Panc1 (cell line): ENCODE measurements around the gene IGFBP3. TPM values are rescaled to one million over a fixed set of nuclear protein-coding genes. Genes with fewer than 3 reads are reported as not detected.

ENCODE experiments used
- ATAC-seq: fragments of 200-7000 bp; cut with Tn5 transposase; 2 replicates; pipeline ENCODE4 v1.9.1; 2020; ENCODE audit warnings: mild to moderate bottlenecking, moderate library complexity
- BruUV-seq: library from RNA; stranded (reverse); fragments of 400-500 nt; replicated peaks from 2 replicates; lab custom pipeline; 2021; lab: Mats Ljungman, UMichigan
- CTCF ChIA-PET: fragments of 300-600 bp; sonication (Branson Sonifier 250); formaldehyde crosslinking; loops from one replicate; lab custom pipeline; 2022; ENCODE audit warnings: antibody characterized with exemption; lab: Charles Lee
- POLR2A ChIA-PET: fragments of 300-600 bp; sonication (Branson Sonifier 250); formaldehyde crosslinking; loops from one replicate; lab custom pipeline; 2022; ENCODE audit warnings: antibody characterized with exemption; lab: Charles Lee
- DNase-seq: peaks from one replicate; pipeline ENCODE4 v3.0.0-alpha.2; 2010; ENCODE audit warnings: low read depth, low spot score
- H3K27ac ChIP-seq: 2 replicates; pipeline ENCODE4 v1.5.1; 2011; ENCODE audit warnings: mild to moderate bottlenecking, low read length, inconsistent platforms
- H3K27me3 ChIP-seq: fragments of 200-500 bp; sonication (Bioruptor generic); 2 replicates; pipeline ENCODE4 v1.6.0; 2014; ENCODE audit warnings: low read length, inconsistent platforms; ENCODE audit not compliant: control insufficient read depth, insufficient read depth
- H3K36me3 ChIP-seq: fragments of 200-500 bp; sonication (Bioruptor generic); 2 replicates; pipeline ENCODE4 v1.5.1; 2014; ENCODE audit warnings: inconsistent platforms, mild to moderate bottlenecking, low read length, moderate library complexity; ENCODE audit not compliant: control insufficient read depth, insufficient read depth
- H3K4me1 ChIP-seq: 2 replicates; pipeline ENCODE4 v1.5.1; 2011; ENCODE audit warnings: inconsistent platforms, mild to moderate bottlenecking, low read length, moderate library complexity; ENCODE audit not compliant: control insufficient read depth, insufficient read depth
- H3K4me3 ChIP-seq, 2 experiments: 2 replicates each; pipeline ENCODE4 v1.5.1; 2011 to 2012; ENCODE audit warnings: low read depth in 2 of 2, low read length in 2 of 2, mild to moderate bottlenecking in 2 of 2, inconsistent platforms in 1 of 2, moderate library complexity in 1 of 2
- H3K9me3 ChIP-seq: fragments of 200-500 bp; sonication (Bioruptor generic); 2 replicates; pipeline ENCODE4 v1.5.1; 2014; ENCODE audit warnings: low read depth, mild to moderate bottlenecking, inconsistent platforms, low read length, moderate library complexity; ENCODE audit not compliant: control insufficient read depth, insufficient read depth
- POLR2AphosphoS5 ChIP-seq: IDR thresholded peaks from 2 replicates; pipeline ENCODE4 v1.6.1; 2012; ENCODE audit warnings: mild to moderate bottlenecking, low read depth, low read length, moderate library complexity
- SIN3A ChIP-seq: IDR thresholded peaks from 2 replicates; pipeline ENCODE4 v1.6.1; 2012; ENCODE audit warnings: low read depth, mild to moderate bottlenecking, low read length, moderate library complexity, borderline replicate concordance; ENCODE audit not compliant: insufficient read depth
- TCF7L2 ChIP-seq: IDR thresholded peaks from 2 replicates; pipeline ENCODE4 v1.6.1; 2011; ENCODE audit warnings: mild to moderate bottlenecking, low read depth, low read length, inconsistent platforms
- in situ Hi-C: cut with HindIII; loops from 2 replicates; pipeline ENCODE4 v1.10.0; 2016; ENCODE audit warnings: low sequenced_read_pairs, low pct_unique_long_range_greater_than_20kb
- intact Hi-C: fragments of 100-400 bp; cut with micrococcal nuclease; formaldehyde crosslinking; loops from one replicate; pipeline ENCODE4 v1.10.0; 2022; ENCODE audit not compliant: unreplicated experiment
- total RNA-seq: library from RNA; stranded (reverse); gene quantifications from one replicate; pipeline ENCODE4 v1.2.1, GENCODE V29; 2021; ENCODE audit not compliant: unreplicated experiment
- TF ChIP-seq, protein P1 (sequence below), 2 experiments: IDR thresholded peaks; 2 replicates each; pipeline ENCODE4 v1.6.1; 2011 to 2012; ENCODE audit warnings: low read depth in 2 of 2, control low read depth in 1 of 2, low read length in 1 of 2, mild to moderate bottlenecking in 1 of 2, moderate library complexity in 1 of 2; ENCODE audit not compliant: insufficient read depth in 1 of 2
- TF ChIP-seq, protein P2 (sequence below): fragments of 450-650 bp; IDR thresholded peaks from 2 replicates; pipeline ENCODE4 v1.5.1; 2017; ENCODE audit warnings: mild to moderate bottlenecking

The IGFBP3 gene
- total RNA-seq, 1 experiment from 2014 or later = 6.0 TPM

DNA sequence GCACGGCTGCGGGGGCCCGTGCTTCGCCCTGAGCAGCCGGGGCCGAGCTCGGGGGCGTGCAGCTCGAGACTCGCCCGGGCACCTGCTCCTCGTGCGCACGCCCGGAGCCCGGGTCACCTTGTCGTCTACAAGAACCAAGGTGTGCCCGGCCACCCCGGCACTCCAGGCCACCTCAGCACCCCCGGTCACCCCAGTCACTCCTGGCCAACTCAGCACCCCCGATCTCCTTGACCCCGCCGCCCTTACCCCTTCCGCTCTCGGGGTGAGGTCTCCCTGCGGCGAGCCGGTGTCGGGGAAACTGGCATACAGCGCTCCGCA is 268 bp upstream of the IGFBP3 start:
- Histone ChIP-seq H3K4me1 (peaks cover 14% of the 10 kb centered on the region; the same call in 1 of the 2 replicates), H3K27me3 (peaks cover 13% of the 10 kb centered on the region), H3K9me3 (no peaks in the 10 kb centered on the region), H3K27ac (no peak overlapping the region), H3K4me3 (peak overlapping the region in 1 of 2 experiments; percentile 38; a peak in 1 of 4 replicates), H3K36me3 (no peaks in the 10 kb centered on the region)
- no TSS peak for BruUV-seq
- DNase-seq (no peak), ATAC-seq (no peak)
- POLR2A ChIA-PET = no interaction called here
- TF ChIP-seq TCF7L2 (no peak), SIN3A (no peak), POLR2AphosphoS5 (no peak)
- TF ChIP-seq, protein P1, sequence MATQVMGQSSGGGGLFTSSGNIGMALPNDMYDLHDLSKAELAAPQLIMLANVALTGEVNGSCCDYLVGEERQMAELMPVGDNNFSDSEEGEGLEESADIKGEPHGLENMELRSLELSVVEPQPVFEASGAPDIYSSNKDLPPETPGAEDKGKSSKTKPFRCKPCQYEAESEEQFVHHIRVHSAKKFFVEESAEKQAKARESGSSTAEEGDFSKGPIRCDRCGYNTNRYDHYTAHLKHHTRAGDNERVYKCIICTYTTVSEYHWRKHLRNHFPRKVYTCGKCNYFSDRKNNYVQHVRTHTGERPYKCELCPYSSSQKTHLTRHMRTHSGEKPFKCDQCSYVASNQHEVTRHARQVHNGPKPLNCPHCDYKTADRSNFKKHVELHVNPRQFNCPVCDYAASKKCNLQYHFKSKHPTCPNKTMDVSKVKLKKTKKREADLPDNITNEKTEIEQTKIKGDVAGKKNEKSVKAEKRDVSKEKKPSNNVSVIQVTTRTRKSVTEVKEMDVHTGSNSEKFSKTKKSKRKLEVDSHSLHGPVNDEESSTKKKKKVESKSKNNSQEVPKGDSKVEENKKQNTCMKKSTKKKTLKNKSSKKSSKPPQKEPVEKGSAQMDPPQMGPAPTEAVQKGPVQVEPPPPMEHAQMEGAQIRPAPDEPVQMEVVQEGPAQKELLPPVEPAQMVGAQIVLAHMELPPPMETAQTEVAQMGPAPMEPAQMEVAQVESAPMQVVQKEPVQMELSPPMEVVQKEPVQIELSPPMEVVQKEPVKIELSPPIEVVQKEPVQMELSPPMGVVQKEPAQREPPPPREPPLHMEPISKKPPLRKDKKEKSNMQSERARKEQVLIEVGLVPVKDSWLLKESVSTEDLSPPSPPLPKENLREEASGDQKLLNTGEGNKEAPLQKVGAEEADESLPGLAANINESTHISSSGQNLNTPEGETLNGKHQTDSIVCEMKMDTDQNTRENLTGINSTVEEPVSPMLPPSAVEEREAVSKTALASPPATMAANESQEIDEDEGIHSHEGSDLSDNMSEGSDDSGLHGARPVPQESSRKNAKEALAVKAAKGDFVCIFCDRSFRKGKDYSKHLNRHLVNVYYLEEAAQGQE (IDR thresholded peaks at IDR 0.05; ENCODE audit: insufficient read depth in 1 of 2, low read depth in 2 of 2, low read length in 1 of 2) = no peak
- TF ChIP-seq, protein P2, sequence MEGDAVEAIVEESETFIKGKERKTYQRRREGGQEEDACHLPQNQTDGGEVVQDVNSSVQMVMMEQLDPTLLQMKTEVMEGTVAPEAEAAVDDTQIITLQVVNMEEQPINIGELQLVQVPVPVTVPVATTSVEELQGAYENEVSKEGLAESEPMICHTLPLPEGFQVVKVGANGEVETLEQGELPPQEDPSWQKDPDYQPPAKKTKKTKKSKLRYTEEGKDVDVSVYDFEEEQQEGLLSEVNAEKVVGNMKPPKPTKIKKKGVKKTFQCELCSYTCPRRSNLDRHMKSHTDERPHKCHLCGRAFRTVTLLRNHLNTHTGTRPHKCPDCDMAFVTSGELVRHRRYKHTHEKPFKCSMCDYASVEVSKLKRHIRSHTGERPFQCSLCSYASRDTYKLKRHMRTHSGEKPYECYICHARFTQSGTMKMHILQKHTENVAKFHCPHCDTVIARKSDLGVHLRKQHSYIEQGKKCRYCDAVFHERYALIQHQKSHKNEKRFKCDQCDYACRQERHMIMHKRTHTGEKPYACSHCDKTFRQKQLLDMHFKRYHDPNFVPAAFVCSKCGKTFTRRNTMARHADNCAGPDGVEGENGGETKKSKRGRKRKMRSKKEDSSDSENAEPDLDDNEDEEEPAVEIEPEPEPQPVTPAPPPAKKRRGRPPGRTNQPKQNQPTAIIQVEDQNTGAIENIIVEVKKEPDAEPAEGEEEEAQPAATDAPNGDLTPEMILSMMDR = no peak
- in situ Hi-C loops (no loop called here), intact Hi-C loops (loop anchor here (5.0 to 10.0 kb wide), 3 partner anchors 211 to 1161 kb away; no protein-coding TSS in a partner anchor)
- CTCF ChIA-PET = no interaction called here

DNA sequence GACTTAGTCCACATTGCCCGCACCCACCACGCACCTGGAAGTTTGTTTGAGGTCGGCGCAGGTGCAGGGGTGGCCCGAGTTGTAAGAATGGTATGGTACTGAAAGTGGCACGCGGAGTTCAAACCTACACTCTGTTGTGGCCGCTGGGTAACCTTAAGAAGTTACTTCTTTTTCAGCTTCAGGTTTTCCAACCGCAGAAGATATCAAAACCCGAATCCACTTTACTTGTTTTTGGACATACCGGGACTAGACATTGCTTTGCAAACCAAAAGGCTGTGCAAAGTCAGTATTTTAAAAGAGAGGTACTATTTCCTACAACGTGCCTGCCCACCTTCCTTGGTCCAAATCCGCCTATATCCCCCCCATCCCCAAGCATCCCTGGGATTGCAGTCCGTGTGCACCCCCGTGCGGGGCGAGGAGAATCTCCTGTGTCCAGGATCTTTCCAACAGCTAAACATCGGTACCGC is 1.0 kb downstream of the IGFBP3 start:
- no peak for DNase-seq
- CTCF ChIA-PET = no interaction called here
- intact Hi-C loops = loop anchor here (2.0 to 10.0 kb wide), 4 partner anchors 212 to 1261 kb away; no protein-coding TSS in a partner anchor
- Histone ChIP-seq H3K4me3 (peak overlapping the region; percentile 36 to 38; a peak in 3 of 4 replicates), H3K27me3 (peaks cover 17% of the 10 kb centered on the region), H3K4me1 (peaks cover 14% of the 10 kb centered on the region; the same call in 1 of the 2 replicates), H3K36me3 (no peaks in the 10 kb centered on the region), H3K27ac (no peak overlapping the region), H3K9me3 (no peaks in the 10 kb centered on the region)
- ATAC-seq = no peak
- in situ Hi-C loops = no loop called here
- POLR2A ChIA-PET = no interaction called here
- BruUV-seq = no TSS peak
- TF ChIP-seq POLR2AphosphoS5 = no peak
- no peak for TF ChIP-seq SIN3A
- TF ChIP-seq, protein P1 (IDR thresholded peaks at IDR 0.05; ENCODE audit: insufficient read depth in 1 of 2, low read depth in 2 of 2, low read length in 1 of 2) = no peak
- TF ChIP-seq TCF7L2 = no peak
- TF ChIP-seq, protein P2 = no peak
